HK-2 (cell line): Measurements from ENCODE around the gene TMEM132C.

ENCODE experiments used
- DNase-seq: peaks from one replicate; pipeline ENCODE4 v3.0.0-alpha.2; 2018; ENCODE audit not compliant: unreplicated experiment

TMEM132C gene

DNA sequence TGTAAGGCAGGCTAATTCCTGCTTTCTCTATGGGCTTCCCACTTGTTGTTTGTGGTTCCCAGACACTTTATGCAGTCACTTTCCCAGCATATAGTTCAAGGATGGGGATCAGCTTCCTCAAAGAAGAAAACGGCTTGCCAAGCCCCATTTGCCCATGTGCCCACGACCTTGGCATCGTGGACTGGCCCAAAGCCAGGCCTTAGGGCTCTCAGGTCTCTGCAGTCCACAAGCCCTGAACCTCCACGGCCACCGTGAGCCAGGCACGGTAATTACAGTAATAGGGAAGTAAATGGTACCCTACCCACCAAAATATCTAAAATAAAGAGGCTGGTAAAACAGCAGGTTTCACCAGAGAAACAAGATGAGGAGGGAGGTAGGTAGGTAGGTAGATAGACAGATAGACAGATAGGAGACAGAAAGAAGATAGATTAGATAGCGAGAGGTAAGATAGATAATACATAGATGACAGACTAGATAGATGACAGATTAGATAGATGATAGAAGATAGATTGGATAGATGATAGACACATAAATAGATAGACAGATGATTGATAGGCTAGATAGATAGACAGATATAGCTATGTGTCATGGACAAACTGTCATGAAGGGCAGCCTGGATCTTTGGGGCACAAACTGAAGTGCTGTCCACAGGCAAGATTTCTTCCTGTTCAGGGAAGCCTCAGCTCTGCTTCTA, 393.7 kb downstream of the TMEM132C start:
- DNase-seq: no peak

DNA sequence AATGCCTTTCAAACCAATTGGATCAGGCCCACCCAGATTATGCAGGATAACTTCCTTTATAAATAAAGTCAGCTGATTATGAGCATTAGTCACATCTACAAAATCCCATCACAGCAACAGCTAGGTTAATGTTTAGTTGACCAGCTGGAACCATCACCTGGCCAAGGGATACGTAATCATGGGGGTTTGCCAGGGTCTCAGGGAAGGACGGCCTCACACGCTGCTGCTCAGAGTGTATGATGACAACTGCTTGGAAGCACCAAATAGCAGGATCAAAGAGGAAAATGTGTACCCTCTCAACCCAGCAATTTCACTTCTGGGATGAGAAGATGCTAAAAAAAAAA, 394.2 kb downstream of the TMEM132C start:
- no peak for DNase-seq

DNA sequence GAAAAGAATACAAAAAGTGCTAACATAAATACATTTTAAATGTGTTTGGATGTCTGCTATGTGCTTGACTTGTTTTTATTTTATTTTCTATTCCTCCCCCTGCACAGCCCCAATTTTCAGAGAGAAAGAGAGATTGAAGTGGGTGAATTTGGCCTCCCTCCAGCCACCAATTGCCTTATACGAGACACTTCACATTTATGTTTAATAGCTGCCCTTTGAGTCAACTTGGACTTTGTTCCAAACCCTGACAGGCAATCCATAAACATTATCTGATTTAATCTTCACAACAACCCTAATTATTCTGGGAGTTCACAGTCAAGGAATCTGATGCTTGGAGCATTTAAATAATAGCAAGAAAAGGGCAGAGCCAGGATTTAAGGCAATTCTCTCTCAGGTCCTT, 395.1 kb downstream of the TMEM132C start:
- no peak for DNase-seq

DNA sequence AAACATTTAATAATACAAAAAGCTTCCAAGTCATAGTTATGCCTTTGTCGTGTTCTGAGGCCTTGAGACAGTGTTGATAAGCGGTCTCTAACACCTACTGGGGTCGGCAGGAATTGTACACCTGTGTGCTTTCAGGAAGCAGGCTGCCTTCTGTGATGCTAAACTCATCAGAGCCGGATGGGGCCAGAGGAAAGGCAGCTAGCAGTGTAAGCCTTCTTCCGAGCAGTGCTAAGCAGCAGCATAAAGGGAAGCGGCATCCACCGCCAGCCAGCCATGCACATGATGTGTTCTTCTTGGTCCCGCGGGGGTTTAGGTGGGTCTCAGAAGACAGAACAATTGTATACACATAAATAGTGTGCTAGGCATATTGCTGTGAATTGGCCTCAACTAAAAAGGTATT, 397.5 kb downstream of the TMEM132C start:
- DNase-seq: no peak

- no peak for DNase-seq
Measured at GRCh38 chr12:128667193-128667592, 400.2 kb downstream of the TMEM132C start.

DNA sequence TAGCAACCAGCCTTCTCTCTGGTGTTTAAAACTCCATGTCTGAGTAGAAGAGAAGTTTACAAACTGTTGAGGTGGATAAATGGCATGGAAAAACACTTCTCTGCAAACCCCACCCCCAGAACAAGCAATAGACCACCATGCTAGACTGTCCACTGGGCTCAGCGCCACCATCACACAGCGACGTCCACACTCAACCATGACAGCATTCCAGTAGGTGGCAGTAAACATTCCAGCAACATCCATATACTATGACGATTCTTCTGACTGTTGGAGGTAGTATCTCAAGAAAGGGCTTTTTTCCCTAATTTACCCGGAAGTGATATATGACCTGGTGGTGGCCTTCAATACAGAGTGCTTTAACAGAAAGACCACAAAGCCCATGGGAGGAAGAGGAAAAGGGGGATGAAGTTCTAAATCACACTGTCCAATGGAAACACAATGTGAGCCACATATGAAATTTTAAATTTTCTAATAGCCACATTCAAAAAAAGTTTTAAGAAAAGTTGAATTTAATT, 404.6 kb downstream of the TMEM132C start:
- no peak for DNase-seq

DNA sequence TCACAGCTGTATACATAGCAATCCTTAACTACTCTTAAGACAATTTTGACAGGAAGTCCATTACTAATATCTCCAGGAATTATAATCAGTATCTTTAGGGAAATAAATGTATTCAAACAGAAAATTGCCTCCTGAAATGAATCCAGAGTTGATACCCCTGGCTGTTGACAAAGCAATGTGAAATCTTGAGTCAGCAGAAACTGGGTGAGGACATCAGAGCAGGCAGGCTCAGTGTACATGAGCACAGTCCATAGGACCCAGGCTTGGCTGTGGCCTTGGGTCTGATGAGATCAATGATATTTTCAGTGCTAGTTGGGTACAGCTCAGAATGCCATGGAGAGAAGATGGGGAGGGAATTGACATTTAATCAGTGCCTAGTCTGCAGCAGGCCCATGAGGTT, 405.5 kb downstream of the TMEM132C start:
- no peak for DNase-seq

DNA sequence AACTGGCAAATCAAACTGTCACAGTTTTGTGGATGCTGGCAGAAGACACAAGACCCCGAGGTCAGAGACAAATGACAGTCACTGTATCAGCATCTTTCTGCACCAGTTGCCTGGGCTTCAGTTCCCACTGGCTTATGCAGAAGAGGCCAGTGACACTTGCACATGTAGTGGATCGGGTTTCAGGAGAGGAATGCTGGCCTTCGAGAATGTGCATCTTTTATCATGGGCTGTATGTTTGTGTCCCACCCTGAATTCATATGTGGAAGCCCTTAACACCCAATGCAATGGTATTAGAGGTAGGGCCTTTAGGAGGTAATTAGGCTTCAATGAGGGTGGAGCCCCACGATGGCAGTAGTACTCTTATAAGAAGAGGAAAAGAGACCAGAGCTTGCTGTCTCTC, 405.9 kb downstream of the TMEM132C start:
- no peak for DNase-seq

DNA sequence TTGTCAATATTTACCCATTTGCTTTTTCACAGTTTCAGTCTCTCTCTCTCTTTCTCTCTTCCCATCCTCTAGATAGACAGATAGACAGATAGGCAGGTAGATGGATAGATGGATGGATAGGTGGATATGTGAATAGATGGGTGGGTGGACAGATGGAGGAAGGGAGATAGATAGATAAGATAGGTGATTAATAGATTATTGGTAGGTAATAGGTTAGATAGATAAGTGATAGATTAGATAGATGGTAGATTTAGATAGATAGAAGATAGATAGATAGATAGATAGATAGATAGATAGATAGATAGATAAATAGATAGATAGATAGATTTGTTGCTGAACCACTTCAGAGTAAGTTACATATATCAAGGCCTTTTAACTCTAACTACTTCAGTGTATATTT, 408.6 kb downstream of the TMEM132C start:
- DNase-seq: no peak

DNA sequence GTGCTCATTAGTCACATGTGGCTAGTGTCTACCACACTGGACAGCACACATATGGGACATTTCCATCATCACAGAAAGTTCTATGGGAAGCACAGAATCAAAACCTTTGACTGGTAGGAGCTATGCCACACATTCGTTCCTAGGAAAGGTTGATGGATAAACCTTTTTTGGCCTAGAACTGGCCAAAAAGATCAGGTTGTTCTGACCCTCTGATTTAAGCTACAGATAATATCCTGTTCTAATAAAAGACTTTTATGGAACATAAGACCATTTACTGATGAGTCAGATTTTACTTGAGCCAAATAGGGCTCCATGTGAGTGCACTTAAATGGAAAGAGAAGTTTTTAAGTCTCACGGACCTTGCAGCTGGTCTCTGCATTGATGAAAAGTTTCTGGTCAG, 413.6 kb downstream of the TMEM132C start:
- DNase-seq: no peak

DNA sequence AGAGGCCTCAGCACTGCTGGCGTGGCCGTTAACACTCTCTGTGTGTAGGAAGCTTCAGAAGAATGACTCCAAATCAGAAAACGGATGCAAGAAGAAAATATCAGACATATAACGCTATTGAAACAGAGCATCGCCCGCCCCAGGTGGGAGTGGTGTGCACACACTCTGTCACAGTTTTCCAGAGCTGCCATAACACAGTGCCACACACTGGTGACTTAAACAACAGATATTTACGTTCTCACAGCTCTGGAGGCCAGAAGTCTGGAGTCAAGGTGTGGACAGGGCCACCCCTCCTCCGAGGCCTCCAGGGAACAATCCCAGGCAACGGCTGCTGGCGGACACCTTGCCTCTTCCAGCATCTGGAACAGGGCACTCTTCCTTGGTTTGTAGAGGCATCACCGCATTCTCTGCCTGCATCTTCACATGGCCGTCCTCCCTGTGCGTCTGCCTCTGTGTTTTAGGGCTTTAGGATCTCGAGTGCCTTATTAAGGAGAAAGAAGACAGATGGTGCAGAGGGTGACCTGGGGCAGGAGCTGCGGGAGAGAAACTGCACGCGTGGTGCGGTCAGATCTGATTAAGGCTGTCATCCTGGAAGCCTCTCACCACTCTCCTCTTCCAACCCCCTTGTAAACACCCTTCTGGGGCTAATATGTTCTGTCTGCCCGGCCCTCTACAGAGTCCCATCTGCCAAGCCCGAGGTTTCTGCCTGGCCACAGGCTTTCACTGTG, 415.7 kb downstream of the TMEM132C start:
- DNase-seq: no peak

GRCh38 chr12:128684352-128684751, 417.4 kb downstream of the TMEM132C start:
- DNase-seq: no peak

DNA sequence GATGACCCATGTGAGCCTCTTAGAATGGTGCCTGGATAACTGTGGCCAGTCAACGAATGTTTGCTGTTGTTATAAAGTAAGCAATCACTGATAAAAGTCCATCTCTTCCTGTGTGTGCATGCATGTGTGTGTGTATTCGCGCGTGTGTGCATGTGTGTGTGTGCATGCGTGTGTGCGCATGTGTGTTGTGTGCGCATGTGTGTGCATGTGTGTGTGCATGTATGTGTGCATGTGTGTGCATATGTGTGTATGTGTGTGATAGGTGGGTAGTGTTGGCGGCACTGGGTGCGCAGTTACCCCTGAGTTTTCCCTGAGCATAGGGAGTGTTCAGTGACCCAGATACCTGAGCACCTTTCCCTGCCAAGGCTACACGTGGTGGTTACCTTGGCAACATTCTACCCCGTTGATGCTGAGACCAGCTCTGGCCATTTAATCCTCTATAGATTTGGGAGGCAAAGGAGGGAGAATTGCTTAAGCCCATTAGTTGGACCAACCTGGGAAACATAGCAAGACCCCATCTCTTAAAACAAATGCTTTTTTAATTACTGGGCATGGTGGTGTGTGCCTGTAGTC, 419.0 kb downstream of the TMEM132C start:
- no peak for DNase-seq

GRCh38 chr12:128687851-128688250, 420.9 kb downstream of the TMEM132C start:
- no peak for DNase-seq

DNA sequence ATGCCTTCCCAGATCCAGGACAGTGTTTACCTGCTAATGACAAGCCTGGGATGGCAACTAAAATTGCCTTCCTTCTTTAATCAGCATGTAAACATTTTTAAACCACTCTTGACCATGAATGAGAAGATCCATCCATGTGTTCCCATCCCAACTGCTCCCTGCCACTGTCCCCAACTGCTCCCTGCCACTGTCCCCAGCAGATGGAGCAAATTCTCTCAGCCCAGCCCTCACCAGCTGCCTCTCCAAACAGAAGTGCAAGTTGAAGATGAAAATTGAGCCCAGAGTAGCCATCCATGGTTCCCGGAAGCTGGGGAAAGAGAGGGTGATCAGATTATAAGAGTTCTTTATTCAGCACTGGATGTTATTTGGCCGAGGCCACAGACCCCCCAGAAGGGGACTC, 423.7 kb downstream of the TMEM132C start:
- DNase-seq: no peak

GRCh38 chr12:128693115-128693514, 426.1 kb downstream of the TMEM132C start:
- DNase-seq: no peak

DNA sequence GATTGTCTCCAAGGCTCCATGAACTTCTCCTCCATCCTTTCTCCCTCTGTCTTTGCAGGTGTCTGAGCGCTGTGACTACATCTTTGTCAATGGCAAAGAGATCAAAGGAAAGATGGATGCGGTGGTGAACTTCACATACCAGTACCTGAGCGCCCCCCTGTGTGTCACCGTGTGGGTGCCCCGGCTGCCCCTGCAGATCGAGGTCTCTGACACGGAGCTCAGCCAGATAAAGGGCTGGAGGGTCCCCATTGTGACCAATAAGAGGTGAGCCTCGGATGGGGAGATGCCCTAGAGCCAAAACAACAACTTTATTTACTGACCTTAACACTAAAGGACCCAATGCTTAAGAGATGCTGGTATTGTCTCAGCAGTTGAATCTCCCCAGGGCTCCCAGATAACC, 426.8 kb downstream of the TMEM132C start:
- DNase-seq: no peak

- DNase-seq: no peak
Measured at GRCh38 chr12:128694445-128694844, 427.5 kb downstream of the TMEM132C start.

DNA sequence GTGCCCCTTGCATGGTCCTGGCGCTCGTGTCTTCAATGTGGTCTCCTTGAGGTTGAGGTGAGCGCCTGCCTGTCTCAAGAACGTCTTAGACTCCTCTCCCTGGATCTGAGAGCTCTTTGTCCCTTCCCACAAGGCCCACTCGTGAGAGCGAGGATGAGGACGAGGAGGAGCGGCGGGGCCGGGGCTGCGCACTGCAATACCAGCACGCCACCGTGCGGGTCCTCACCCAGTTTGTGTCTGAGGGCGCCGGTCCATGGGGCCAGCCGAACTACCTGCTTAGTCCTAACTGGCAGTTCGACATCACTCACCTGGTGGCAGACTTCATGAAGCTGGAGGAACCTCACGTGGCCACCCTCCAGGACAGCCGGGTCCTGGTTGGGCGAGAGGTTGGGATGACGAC, 428.7 kb downstream of the TMEM132C start:
- DNase-seq: no peak

- no peak for DNase-seq
Measured at GRCh38 chr12:128698301-128698972, 431.5 kb downstream of the TMEM132C start.

DNA sequence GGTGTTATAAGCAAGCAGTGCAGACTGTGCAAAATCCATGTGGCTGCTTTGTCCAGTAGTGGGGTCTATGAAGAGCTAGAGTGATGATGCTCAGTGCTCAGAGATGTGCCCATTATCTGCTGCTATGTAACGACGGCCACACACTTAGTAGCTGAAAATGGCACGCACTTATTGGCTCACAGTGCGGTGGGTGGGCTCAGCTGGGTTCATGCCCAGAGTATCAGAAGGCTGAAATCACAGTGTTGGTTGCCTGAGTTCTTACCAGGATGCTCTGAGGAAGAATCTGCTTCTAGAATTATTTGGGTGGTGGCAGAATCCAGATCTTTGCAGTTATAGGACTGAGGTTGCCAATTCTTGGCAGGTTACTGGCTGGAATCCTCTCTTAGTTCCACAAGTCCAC, 432.1 kb downstream of the TMEM132C start:
- no peak for DNase-seq

- DNase-seq: no peak
Measured at GRCh38 chr12:128702371-128702770, 435.4 kb downstream of the TMEM132C start.

DNA sequence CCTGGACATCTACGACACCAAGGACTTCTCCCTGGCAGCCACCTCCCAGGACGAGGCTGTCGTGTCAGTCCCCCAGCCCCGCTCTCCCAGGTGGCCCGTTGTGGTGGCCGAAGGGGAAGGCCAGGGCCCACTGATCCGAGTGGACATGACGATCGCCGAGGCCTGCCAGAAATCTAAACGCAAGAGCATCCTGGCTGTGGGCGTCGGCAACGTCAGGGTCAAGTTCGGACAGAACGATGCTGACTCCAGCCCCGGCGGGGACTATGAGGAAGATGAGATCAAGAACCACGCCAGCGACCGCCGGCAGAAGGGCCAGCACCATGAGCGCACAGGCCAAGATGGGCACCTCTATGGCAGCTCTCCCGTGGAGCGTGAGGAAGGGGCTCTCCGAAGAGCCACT, 438.2 kb downstream of the TMEM132C start:
- DNase-seq: no peak
